Measurements from ENCODE around the gene TMEM179B.
A peak's percentile ranks its signal among the peaks of the same experiment; 100 is the strongest.
"Not testable (repeated sequence)": the region's sequence is repeated elsewhere in the genome, so short reads cannot be mapped to it uniquely, and the experiment has no call there.

TMEM179B gene, protein sequence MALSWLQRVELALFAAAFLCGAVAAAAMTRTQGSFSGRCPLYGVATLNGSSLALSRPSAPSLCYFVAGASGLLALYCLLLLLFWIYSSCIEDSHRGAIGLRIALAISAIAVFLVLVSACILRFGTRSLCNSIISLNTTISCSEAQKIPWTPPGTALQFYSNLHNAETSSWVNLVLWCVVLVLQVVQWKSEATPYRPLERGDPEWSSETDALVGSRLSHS

DNA sequence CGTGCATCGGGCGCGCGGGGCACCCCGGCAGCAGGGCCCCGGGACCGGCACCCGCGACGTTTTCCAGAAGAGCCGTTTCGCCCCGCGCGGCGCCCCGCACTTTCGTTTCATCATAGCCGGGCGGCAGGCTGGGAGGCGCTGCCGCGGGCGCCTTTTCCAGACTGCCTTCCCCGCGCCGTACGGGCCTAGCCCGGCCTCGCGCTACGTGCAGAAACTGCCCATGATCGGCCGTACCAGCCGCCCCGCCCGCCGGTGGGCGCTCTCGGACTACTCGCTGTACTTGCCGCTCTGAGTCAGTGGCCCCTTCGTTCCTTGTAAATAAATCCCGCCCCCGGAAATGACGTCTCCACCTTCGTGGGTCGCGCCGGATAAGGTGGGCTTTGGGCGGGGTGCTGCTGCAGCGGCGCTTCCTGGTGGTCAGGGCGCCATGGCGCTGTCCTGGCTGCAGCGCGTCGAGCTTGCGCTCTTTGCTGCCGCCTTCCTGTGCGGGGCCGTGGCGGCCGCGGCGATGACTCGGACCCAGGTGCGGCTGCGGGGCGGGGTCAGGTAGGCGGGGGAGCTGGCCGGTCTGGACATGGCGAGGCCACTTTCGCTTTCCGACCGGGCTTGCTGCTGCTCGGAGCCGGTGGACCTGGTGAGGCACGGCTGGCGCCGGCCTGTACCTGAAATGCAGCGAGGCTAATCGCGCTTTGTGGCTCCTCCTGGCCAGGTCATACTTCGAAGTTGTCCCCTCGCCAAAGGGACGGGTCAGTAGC is at the start of gene TMEM179B:
Gene TMEM179B, plus strand, starts transcription at position 398 of the 755 bp plus-strand sequence. Its CDS starts 30 bp downstream, at position 428.
- peak; percentile 92 to 95 (median 93) for DNase-seq

DNA sequence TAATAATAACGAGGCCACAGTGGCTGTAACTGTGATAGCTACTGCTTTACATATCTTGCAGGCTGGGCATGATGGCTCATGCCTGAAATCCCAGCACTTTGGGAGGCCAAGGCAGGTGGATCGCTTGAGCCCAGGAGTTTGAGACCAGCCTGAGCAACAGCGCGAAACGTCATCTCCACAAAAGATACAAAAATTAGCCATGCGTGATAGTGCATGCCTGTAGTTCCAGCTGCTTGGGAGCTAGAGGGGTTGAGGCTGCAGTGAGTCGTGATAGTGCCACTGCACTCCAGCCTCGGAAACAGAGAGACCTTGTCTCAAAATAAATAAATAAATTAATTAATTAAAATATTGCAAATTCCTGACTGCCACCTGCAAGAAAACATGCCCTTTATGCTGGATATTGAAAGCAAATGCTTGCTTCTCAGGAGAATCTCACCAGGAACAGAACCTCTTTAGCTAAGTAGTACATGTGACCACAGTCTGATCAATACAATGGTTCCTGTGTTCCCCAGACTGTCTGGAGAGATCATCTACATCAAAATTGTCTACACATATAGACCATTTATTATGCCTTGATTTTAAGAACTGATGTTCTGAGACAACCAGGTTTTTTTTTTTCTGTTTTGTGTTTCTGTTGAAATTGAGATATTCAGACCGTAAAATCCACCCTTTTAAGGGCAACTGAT is 39.6 kb upstream of the TMEM179B start:
- no peak for DNase-seq

DNA sequence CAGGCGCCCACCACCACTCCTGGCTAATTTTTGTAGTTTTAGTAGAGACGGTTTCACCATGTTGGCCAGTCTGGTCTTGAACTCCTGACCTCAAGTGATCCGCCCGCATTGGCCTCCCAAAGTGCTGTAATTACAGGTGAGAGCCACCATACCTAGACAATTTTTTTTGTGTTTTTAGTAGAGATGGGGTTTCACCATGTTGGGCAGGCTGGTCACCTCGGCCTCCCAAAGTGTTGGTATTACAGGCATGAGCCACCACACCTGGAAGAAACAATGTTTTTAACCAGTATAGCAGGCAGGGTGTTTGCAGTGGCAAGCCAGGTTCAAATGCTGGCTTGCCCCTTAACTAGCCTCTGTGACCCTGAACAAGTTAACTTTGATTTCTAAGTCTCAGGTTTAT is 37.3 kb upstream of the TMEM179B start:
- not testable (repeated sequence) for DNase-seq

DNA sequence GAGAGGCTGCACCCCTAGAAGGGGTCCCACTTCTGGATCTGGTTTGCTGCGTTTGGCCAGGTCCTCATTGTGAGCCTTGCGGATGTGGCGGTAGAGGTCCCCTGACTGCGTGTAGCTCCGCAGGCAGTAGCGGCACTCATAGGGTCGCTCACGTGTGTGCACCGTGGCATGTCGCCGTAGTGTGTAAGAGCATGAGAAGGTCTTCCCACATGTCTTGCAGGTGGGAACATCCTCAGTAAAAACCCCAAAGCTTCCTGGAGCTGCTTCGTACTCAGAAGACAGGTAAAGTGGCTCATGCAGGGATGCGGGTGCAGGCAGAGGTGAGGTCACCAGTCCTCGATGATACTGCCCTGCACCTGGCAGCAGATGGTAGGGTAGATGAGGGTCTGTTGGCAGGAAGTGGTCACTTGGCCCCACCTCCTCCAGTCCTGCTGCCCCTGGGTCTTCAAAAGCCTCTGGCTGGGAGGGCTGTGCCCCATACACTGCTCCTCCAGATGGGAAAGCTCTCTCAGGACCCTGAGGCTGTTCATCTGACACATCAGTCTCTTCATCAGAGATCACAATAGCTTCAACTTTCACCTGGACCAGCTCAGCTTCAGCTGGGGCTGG is 34.9 kb upstream of the TMEM179B start:
- DNase-seq = no peak

DNA sequence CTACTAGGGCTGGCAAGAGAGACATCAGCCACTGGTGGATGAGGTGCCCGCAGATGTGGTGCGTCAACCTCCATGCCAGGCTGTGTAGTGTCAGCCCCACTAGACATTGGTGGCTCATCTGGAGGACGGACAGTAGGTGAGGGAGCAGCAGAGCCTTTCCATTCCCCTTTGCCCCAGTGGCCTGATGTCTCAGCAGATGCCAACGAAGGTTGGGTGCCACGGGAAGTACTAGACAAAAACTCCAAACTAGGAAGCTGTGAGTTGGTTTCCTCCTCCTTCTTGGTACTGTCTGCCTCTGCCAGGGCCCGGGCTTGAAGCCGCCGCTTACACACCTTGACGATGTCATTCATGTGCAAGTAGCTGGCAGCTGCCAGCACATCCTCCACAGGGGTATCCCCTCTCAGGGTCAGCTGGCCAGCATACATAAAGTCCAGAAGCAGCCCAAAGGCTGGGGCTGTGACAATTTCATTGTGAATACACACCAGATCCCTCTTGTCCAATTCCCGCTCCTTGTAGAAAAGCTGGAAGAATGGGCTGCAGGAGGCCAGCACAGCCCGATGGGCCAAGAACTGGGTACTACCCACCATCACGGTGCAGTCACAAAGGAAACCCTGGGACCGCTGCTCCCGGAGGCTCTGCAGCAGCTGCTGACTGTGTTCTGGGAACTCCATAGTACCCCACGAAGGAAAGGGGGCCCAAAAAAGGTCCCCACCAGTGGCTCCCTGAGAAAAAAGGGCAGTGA is 34.0 kb upstream of the TMEM179B start:
- no peak for DNase-seq

DNA sequence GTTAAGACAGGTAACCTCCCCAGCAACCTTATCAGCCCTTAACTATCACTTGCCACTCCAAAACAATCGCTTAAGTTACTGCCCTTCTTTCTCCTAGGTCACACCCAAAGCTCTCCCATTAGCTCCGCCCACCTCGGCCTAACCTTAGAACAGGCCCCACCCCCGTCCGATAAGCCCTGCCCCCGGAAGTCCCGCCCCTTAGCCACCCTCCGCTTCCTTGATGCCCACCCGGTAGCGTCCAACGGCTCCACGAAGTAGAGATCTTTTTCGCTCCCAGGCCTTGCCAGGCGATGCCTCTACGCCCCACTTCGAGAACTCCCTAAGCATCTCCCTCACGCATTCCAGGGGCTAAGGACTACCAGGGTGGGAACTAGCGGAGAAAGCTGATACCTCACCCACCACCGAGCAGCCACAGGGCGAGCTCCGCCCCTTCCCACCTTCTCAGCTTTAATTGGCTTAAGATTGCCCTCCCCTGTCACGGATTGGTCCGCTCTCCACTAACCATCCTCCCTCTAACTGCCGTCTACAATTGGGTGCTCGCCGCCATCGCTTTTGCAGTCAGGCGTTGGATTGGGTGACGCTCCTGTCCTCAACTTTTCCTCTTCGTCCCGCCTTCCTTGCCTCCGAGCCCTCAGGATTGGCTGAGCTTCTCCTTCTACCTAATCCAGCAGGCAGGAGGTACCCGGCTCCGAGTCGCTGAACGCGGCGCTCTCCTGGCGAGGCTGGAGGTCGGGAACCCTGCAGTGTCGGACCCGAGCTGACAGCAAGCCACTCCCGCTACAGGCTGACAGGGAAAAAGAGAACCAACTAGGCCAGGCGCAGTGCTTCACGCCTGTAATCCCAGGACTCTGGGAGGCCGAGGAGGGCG is 33.2 kb upstream of the TMEM179B start, which contains the start of gene ZBTB3:
Gene ZBTB3, minus strand, starts transcription at position 425 of the 868 bp plus-strand sequence. CDS start 496 bp downstream, outside the sequence.
- peak; percentile 88 to 94 (median 92) for DNase-seq

DNA sequence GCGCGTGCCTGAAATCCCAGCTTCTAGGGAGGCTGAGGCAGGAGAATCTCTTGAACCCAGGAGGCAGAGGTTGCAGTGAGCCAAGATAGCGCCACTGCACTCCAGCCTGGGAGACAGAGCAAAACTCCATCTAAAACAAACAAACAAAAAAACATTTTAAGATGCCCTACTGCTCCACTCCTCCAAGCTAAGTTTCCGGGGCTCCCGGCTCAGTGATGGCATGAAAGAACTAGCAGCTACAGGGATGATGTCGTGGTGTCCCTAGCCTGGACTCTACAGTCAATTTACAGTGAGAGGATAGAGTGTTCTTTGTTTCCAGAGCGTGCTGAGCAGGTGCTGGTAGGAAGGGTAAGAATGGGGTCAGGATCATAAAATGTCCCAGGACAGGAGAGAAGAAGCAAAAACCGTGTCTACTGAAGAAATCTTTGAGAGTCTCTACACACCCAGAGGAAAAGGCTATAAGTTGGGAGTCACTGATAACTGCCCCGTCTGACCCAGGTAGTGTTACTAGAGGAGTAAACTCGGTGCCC is 32.1 kb upstream of the TMEM179B start:
- no peak for DNase-seq

DNA sequence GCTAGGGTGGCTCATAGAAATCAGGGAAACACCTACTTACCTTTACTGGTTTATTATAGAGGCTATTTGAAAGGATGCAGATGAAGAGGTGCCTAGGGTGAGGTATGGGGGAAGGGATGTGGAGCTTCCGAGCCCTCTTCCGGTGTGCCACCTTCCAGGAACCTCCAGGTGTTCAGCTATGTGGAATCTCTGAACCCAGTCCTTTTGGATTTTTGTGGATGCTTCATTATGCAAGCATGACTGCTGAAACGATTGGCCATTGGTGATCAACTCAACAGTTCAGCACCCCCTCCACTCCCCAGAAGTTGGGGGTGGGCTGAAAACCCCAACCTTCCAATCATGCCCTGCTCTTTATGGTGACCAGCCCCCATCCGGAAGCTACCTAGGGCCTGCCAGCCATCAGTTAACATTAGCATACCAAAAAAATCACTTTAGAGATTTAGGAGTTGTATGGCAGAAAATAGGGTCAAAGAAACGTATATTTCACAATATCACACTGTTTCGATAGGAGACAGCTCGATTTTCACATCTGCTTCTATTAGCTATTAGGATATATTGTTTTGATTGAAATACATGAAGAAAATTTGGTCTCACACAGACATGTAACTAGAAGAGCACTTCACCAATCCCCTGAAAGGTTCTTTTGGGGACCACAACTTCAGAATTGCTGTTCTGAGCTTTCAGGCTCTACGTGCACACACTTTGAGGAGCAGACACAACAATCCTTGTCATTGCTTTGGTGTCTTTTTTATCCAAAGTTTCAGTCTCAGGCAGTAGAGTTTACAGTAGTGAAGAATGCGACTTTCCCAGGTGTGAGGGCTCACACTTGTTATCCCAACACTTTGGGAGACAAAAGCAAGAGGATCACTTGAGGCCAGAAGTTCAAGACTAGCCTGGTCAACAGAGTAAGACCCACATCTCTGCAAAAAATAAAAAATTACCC is 29.1 kb upstream of the TMEM179B start:
- no peak for DNase-seq

DNA sequence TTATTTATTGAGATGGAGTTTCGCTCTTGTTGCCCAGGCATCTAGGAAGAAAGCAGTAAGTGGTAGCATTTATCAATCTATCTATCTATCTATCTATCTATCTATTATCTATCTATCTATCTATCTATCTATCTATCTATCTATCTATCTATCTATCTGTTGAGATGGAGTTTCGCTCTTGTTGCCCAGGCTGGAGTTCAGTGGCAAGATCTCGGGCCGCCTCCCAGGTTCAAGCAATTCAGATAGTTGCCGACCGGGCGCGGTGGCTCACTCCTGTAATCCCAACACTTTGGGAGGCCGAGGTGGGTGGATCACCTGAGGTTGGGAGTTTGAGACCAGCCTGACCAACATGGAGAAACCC is 26.4 kb upstream of the TMEM179B start:
- DNase-seq = not testable (repeated sequence)

DNA sequence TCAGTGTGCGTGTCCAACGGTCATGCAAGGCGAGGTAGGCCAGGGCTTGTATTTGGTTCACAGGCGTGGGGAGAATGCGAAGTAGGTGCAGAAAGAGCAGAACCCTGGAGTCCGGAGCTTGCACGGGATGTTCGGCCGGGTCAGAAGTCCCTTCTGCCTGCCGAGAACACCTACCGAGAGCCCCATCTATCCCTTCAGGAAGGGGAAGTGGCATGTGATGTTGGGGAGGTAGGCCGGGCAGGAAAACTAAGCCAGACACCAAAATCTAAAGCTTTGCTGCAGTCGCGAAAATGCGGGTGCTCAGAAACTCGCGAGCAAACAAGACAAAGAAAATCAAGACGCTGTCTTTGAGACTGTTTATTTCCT is 16.4 kb upstream of the TMEM179B start:
- no peak for DNase-seq

DNA sequence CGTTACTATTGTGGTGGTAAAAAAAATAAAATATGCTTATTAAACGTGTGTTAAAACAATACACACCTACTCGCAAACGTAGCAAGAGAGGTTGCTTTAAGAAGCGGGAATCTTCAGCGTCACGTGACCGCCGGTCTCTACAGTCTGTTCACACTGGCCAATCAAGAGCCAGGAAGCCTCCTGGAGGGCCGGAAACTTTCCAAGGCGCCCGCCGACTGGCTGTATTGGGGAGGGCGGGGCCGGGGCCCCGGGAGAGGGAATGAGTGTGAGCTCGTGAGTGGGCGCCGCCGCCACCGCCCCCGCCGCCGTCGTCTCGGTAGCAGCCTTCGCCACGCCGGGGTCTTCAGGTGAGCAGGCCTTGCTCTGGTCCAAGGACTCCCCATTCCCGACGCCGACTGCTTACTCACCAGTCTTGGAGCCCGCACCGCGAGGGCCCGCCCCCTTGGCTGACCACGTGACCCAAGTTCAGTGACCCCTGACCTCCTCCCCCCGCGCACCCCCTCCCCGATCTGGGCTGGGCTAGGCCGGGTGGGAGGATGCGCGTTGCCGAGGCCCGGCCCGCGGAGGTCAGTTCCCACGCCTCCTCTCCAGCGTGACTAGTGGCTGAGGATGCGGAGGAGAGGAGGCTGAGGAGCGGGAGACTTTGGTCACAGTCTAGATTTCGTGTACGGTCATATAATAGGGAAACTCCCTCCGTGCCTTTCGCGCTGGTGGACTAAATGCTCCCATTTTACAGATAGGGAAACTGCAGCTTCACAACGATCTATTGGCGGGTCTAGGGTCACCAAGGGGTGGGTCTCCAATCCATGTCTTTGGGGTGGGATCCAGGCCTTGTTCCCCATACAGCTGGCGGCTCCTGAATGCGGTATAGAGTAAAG is 15.8 kb upstream of the TMEM179B start, which contains the start of gene TAF6L:
Gene TAF6L, plus strand, starts transcription at position 253 of the 878 bp plus-strand sequence. CDS start 4,388 bp downstream, outside the sequence.
- peak; percentile 78 to 85 (median 83) for DNase-seq

DNA sequence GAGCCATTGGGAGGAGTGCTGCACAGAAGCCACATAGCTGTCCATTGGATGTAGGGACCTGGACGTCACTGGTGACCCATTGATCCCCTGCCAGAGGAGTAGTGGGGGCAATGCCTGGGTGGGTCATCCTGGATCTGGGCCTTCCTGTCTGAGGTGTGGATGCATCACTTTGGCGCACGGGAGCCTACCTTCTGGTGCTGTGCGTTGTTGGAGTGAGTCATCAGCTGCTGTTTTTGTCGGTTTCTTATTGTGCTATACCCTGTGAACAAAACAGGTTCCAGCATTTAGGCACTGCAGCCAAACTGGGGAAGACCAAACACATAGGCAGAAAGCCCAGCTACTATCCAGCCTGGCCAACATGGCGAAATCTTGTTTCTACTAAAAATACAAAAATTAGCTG is 12.8 kb upstream of the TMEM179B start:
- no peak for DNase-seq

DNA sequence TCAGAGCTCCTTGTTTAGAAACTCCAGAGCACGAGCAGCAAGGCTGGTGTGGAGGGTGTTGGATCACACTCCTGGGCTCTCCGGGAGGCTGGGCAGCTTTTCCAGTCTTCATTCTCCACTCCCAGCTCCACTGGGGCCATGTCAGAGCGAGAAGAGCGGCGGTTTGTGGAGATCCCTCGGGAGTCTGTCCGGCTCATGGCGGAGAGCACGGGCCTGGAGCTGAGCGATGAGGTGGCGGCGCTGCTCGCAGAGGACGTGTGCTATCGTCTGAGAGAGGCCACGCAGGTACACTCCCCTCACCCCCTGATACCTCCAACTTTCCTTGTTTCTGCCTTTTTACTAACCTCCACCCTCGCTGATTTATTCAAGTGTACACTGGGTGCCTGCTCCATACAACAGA is 11.6 kb upstream of the TMEM179B start:
- DNase-seq = no peak

DNA sequence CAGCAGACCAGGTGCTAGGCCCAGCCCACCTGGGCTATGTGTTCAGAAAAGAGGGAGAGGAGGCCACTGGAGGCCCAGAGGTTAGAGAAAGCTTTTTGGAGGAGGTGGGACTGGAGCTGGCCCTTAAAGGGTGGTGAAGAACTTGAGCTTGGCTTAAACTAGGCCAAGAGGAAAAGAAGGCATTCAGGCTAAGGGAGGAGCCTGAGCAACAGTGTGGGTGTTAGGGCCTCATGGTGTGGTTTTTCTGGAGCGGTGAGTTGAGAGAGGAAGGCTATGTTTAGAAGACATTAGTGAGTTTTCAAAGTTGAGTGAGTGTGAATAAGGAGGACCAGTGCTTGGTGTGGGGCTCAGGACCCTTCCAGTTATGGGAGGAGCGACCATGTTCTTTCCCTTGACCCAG is 9.8 kb upstream of the TMEM179B start:
- DNase-seq = no peak

DNA sequence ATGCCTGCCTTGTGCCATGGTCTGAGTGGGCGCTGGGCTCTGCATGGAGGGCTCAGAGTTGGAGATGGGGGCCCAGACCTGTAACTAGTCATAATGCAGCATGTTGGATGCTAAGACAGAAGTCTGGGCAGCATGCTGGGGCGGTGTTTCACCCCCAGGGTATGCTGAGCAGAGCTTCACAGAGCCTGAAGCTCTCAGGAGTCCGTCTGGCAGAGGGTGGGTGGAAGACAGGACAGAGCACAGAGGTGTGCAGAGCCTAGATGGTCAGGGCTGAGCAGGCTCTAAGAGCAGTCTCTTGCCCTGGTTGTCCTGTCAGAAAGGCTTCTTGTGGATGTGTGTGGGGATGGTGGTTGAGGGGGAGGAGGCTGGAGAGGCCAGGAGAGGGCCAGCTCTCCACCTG is 8.8 kb upstream of the TMEM179B start:
- DNase-seq = no peak

DNA sequence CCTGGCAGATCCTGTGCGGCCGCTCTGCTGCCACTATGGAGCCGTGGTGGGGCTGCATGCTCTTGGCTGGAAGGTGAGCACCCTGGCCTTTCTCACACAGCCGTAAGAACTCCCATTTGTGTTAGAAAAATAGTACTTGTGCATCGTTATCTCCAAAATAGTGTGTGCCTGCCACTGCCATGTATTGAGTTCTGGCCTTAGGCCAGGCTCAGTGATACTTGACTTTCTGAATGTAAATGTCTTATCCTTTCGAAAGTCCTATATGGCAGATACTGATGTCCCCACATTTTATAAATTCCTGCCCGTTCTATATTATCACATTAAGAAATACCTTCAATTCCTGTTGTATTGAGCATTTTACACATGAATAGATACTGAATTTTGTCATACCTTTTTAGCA is 4.4 kb upstream of the TMEM179B start:
- DNase-seq = no peak

DNA sequence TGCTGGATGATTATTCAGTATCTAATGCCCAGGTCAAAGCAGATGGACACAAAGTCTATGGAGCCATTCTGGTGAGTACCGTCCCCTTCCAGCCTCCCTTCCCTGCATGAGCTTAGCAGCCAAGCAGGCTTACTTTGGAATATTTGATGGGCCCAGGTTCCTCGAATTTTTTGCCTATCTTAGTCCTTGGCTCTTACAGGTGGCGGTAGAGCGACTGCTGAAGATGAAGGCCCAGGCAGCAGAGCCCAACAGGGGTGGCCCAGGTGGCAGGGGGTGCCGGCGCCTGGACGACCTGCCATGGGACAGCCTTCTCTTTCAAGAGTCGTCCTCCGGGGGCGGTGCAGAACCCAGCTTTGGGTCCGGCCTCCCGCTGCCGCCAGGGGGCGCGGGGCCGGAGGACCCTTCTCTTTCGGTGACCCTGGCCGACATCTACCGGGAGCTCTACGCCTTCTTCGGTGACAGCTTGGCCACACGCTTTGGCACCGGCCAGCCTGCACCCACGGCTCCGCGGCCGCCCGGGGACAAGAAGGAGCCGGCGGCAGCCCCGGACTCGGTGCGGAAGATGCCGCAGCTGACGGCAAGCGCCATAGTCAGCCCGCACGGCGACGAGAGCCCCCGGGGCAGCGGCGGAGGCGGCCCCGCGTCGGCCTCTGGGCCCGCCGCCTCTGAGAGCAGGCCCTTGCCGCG is 741 bp upstream of the TMEM179B start:
- peak; percentile 58 to 78 (median 66) for DNase-seq

DNA sequence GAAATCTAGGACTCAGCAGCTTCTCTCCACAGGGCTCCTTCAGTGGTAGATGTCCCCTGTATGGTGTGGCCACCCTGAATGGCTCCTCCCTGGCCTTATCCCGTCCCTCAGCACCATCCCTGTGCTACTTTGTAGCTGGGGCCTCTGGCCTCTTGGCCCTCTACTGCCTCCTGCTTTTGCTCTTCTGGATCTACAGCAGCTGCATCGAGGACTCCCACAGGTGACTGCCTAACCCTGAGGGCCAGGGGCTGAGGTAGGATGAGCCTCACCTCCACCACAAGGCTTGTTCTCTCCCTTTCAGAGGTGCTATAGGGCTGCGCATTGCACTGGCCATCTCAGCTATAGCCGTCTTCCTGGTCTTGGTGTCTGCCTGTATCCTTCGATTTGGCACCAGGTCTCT is 1.8 kb downstream of the TMEM179B start:
- DNase-seq = no peak
